ENCODE results near the gene UIMC1.
"Not testable (repeated sequence)": the region's sequence is repeated elsewhere in the genome, so short reads cannot be mapped to it uniquely, and the experiment has no call there.

The UIMC1 gene

GRCh38 chr5:176874198-176874780, 132.3 kb downstream of the UIMC1 start:
- no peak for TF ChIP-seq CTCF (IDR thresholded peaks at IDR 0.05; ENCODE audit: low read depth, low read length)
- no peak overlapping the region for H3K4me3 ChIP-seq (ENCODE audit: low read depth, low read length)

- TF ChIP-seq CTCF (IDR thresholded peaks at IDR 0.05; ENCODE audit: low read depth, low read length), result no peak
Observed at GRCh38 chr5:176873541-176874172, 132.9 kb downstream of the UIMC1 start.

GRCh38 chr5:176873011-176873410, 133.6 kb downstream of the UIMC1 start:
- not testable (repeated sequence) for H3K4me3 ChIP-seq (ENCODE audit: low read depth, low read length)

More at GRCh38 chr5:176873541-176874172, 132.9 kb downstream of the UIMC1 start:
- H3K4me3 ChIP-seq (ENCODE audit: low read depth, low read length), result no peak overlapping the region

- not testable (repeated sequence) for H3K4me3 ChIP-seq (ENCODE audit: low read depth, low read length)
Observed at GRCh38 chr5:176872586-176872985, 134.0 kb downstream of the UIMC1 start.

GRCh38 chr5:176870644-176871043, 135.9 kb downstream of the UIMC1 start:
- not testable (repeated sequence) for H3K4me3 ChIP-seq (ENCODE audit: low read depth, low read length)

- no peak overlapping the region for H3K4me3 ChIP-seq (ENCODE audit: low read depth, low read length)
- peak; percentile 10; the same call in 1 of the 2 replicates for TF ChIP-seq CTCF (IDR thresholded peaks at IDR 0.05; ENCODE audit: low read depth, low read length)
Observed at GRCh38 chr5:176870110-176870591, 136.4 kb downstream of the UIMC1 start.

GRCh38 chr5:176869501-176870109, 137.0 kb downstream of the UIMC1 start:
- no peak for TF ChIP-seq CTCF (IDR thresholded peaks at IDR 0.05; ENCODE audit: low read depth, low read length)
- no peak overlapping the region for H3K4me3 ChIP-seq (ENCODE audit: low read depth, low read length)

GRCh38 chr5:176868731-176869130, 137.8 kb downstream of the UIMC1 start:
- TF ChIP-seq CTCF (IDR thresholded peaks at IDR 0.05; ENCODE audit: low read depth, low read length), result no peak
- H3K4me3 ChIP-seq (ENCODE audit: low read depth, low read length), result no peak overlapping the region

GRCh38 chr5:176868126-176868525, 138.5 kb downstream of the UIMC1 start:
- no peak for TF ChIP-seq CTCF (IDR thresholded peaks at IDR 0.05; ENCODE audit: low read depth, low read length)
- no peak overlapping the region for H3K4me3 ChIP-seq (ENCODE audit: low read depth, low read length)
